HL-60 (cell line): ENCODE data around the gene TMEM234.

Experiments used
- DNase-seq, 2 experiments: peaks; one replicate each; pipeline ENCODE4 v3.0.0-alpha.2; 2010 to 2020; ENCODE audit warnings: low read depth in 1 of 2, low spot score in 1 of 2
- H3K27ac ChIP-seq: fragments of 250-450 bp; sonication (Bioruptor Pico); replicated peaks from 2 replicates; pipeline ENCODE4 v1.5.1; 2020; ENCODE audit warnings: mild to moderate bottlenecking, moderate library complexity
- H3K27me3 ChIP-seq: fragments of 250-450 bp; sonication (Bioruptor Pico); 2 replicates; pipeline ENCODE4 v1.5.1; 2021; ENCODE audit warnings: mild to moderate bottlenecking, moderate library complexity; ENCODE audit not compliant: insufficient read depth, poor library complexity, severe bottlenecking
- H3K4me3 ChIP-seq: replicated peaks from 2 replicates; pipeline ENCODE4 v1.5.1; 2011; ENCODE audit warnings: mild to moderate bottlenecking, control low read depth, low read length; ENCODE audit not compliant: insufficient read depth
- GABPA ChIP-seq: IDR thresholded peaks from 2 replicates; pipeline ENCODE4 v1.6.1; 2012; ENCODE audit warnings: low read depth
- POLR2AphosphoS5 ChIP-seq: IDR thresholded peaks from 2 replicates; pipeline ENCODE4 v1.6.1; 2012; ENCODE audit warnings: low read depth
- SPI1 ChIP-seq: IDR thresholded peaks from 2 replicates; pipeline ENCODE4 v1.6.1; 2012; ENCODE audit warnings: low read depth, mild to moderate bottlenecking, borderline replicate concordance
- TF ChIP-seq, protein P1 (sequence below): IDR thresholded peaks from one replicate; pipeline ENCODE4 v1.5.1; 2011; ENCODE audit warnings: low read length, control low read depth, inconsistent platforms; ENCODE audit not compliant: insufficient read depth
- TF ChIP-seq, protein P2 (sequence below): IDR thresholded peaks from 2 replicates; pipeline ENCODE4 v1.6.1; 2012; ENCODE audit warnings: low read depth; ENCODE audit not compliant: insufficient replicate concordance

Gene TMEM234

DNA sequence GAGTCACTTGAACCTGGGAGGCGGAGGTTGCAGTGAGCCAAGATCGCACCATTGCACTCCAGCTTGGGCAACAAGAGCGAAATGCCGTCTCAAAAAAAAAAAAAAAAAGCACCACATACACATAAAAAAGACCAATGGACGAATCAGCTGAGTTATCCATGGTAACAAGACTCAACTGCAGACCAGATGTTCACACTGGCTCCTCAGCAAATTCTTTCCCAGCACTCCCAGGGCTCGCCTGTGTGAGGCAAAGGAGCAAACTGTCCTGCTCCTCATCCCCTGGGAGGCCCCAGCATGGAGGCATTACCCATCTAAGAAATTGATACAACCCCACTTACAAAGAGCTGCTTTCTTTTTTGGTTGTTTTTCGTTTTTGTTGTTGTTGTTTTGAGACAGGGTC is 3.1 kb downstream of the TMEM234 start:
- TF ChIP-seq GABPA = no peak
- TF ChIP-seq, protein P1, sequence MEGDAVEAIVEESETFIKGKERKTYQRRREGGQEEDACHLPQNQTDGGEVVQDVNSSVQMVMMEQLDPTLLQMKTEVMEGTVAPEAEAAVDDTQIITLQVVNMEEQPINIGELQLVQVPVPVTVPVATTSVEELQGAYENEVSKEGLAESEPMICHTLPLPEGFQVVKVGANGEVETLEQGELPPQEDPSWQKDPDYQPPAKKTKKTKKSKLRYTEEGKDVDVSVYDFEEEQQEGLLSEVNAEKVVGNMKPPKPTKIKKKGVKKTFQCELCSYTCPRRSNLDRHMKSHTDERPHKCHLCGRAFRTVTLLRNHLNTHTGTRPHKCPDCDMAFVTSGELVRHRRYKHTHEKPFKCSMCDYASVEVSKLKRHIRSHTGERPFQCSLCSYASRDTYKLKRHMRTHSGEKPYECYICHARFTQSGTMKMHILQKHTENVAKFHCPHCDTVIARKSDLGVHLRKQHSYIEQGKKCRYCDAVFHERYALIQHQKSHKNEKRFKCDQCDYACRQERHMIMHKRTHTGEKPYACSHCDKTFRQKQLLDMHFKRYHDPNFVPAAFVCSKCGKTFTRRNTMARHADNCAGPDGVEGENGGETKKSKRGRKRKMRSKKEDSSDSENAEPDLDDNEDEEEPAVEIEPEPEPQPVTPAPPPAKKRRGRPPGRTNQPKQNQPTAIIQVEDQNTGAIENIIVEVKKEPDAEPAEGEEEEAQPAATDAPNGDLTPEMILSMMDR = no peak
- no peak for TF ChIP-seq SPI1
- TF ChIP-seq POLR2AphosphoS5 = no peak
- TF ChIP-seq, protein P2, sequence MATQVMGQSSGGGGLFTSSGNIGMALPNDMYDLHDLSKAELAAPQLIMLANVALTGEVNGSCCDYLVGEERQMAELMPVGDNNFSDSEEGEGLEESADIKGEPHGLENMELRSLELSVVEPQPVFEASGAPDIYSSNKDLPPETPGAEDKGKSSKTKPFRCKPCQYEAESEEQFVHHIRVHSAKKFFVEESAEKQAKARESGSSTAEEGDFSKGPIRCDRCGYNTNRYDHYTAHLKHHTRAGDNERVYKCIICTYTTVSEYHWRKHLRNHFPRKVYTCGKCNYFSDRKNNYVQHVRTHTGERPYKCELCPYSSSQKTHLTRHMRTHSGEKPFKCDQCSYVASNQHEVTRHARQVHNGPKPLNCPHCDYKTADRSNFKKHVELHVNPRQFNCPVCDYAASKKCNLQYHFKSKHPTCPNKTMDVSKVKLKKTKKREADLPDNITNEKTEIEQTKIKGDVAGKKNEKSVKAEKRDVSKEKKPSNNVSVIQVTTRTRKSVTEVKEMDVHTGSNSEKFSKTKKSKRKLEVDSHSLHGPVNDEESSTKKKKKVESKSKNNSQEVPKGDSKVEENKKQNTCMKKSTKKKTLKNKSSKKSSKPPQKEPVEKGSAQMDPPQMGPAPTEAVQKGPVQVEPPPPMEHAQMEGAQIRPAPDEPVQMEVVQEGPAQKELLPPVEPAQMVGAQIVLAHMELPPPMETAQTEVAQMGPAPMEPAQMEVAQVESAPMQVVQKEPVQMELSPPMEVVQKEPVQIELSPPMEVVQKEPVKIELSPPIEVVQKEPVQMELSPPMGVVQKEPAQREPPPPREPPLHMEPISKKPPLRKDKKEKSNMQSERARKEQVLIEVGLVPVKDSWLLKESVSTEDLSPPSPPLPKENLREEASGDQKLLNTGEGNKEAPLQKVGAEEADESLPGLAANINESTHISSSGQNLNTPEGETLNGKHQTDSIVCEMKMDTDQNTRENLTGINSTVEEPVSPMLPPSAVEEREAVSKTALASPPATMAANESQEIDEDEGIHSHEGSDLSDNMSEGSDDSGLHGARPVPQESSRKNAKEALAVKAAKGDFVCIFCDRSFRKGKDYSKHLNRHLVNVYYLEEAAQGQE = no peak
- no peak for DNase-seq
- no peaks in the 10 kb centered on the region for H3K27me3 ChIP-seq
- no peak overlapping the region for H3K4me3 ChIP-seq
- H3K27ac ChIP-seq = no peak overlapping the region

DNA sequence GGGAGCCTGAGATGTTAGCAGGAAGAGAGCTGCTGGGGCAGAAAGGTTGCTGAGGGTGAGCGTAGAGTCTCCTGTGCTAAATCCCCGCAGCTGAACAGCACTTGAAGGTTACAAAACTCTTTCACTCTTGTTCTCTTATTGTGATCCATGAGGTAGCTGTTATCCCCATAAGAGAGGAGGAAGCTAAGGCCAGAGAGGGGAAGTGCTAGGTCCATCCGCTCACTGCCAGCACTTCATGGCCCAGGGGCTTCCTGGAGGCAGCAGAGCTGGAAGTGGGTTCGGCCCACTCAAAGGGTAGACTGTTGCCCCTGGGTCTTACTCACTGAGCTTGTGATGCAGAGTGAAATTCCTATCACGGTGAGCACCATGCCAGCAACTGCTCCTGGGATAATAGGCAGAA is 5.6 kb downstream of the TMEM234 start:
- TF ChIP-seq POLR2AphosphoS5 = no peak
- TF ChIP-seq, protein P1 = no peak
- TF ChIP-seq SPI1 = peak; percentile 76; the same call in 1 of the 2 replicates
- TF ChIP-seq, protein P2 = no peak
- TF ChIP-seq GABPA = no peak
- DNase-seq = peak in 1 of 2 experiments; percentile 44
- H3K27ac ChIP-seq = no peak overlapping the region; the same call in 1 of the 2 replicates
- no peak overlapping the region for H3K4me3 ChIP-seq
- no peaks in the 10 kb centered on the region for H3K27me3 ChIP-seq

DNA sequence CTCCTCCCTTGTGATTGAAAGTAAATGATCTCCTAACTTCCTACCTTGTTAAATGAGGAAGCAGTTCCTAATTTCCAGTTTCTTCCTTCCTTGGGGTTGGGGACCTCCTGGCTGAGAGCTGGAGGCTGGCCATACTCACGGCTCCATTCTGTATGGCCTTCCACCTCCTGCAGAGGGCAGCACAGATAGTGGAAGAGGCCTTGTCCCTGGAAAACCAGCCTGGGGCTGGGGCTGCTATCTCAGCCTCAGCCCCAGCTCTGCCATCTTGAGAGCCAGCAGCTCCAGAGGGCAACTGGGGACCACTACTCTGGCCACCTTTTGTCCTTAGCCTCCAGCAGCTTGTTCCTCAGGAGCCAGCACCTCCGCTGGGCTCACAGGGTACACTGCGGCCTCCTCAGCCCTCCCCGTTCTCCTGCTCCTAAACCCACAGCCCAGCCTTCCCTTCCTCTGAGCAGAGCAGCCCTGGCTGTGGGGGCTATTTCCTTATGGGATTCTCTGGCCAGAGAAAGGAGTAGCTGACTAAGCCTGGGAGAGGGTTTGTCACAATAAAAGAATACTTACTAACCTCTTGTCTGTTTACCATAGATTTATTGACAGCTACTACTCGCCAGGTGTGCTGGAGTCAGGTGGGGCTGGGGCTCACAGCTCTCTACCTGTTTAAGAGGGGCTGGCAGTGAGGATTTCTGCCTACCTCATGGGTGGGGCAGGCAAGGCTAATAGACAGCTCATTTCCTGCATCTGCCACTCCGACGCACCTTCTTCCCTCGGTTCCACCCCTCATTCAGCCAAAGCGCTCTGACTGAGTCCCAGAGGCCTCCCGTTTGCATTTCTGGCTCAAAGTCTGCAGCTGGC is 6.3 kb downstream of the TMEM234 start:
- Histone ChIP-seq H3K4me3 (no peak overlapping the region), H3K27me3 (no peaks in the 10 kb centered on the region), H3K27ac (no peak overlapping the region; the same call in 1 of the 2 replicates)
- TF ChIP-seq, protein P1 = peak; percentile 91
- no peak for TF ChIP-seq SPI1
- peak in 1 of 2 experiments; percentile 65 for DNase-seq
